SJCRH30 (cell line): ENCODE measurements around the gene SCFD1. TPM values are rescaled to one million over a fixed set of nuclear protein-coding genes. Genes with fewer than 3 reads are reported as not detected.
A peak's percentile ranks its signal among the peaks of the same experiment; 100 is the strongest.
"Not testable (repeated sequence)": the region's sequence is repeated elsewhere in the genome, so short reads cannot be mapped to it uniquely, and the experiment has no call there.

Source experiments
- DNase-seq, 2 experiments: peaks; one replicate each; pipeline ENCODE4 v3.0.0-alpha.2; 2015 to 2020
- H3K27ac ChIP-seq: fragments of 250-450 bp; sonication (Bioruptor Pico); 2 replicates; pipeline ENCODE4 v1.5.1; 2020; ENCODE audit warnings: mild to moderate bottlenecking, moderate library complexity
- H3K27me3 ChIP-seq: fragments of 250-450 bp; sonication (Bioruptor Pico); 2 replicates; pipeline ENCODE4 v1.5.1; 2020; ENCODE audit warnings: mild to moderate bottlenecking, moderate library complexity
- H3K36me3 ChIP-seq: fragments of 250-450 bp; sonication (Bioruptor Pico); 2 replicates; pipeline ENCODE4 v1.5.1; 2020; ENCODE audit warnings: mild to moderate bottlenecking, moderate library complexity
- H3K4me1 ChIP-seq: fragments of 250-450 bp; sonication (Bioruptor Pico); 2 replicates; pipeline ENCODE4 v1.5.1; 2020; ENCODE audit warnings: mild to moderate bottlenecking, moderate library complexity
- H3K4me3 ChIP-seq: fragments of 250-450 bp; sonication (Bioruptor Pico); 2 replicates; pipeline ENCODE4 v1.5.1; 2020; ENCODE audit warnings: mild to moderate bottlenecking, moderate library complexity
- H3K9me3 ChIP-seq: fragments of 250-450 bp; sonication (Bioruptor Pico); replicated peaks from 2 replicates; pipeline ENCODE4 v1.5.1; 2020; ENCODE audit warnings: mild to moderate bottlenecking, moderate library complexity
- total RNA-seq: library from RNA; depleted of rRNA; stranded (reverse); fragments of >200 nt; shearing (Covaris generic); gene quantifications from 2 replicates; pipeline ENCODE4 v1.2.3, GENCODE V29; 2014

The SCFD1 gene
- total RNA-seq, 1 experiment from 2014 or later: 112 TPM

GRCh38 chr14:30630248-30630647 is 8.1 kb downstream of the SCFD1 start:
- Histone ChIP-seq H3K27ac (no peak overlapping the region), H3K4me3 (no peak overlapping the region), H3K27me3 (no peaks in the 10 kb centered on the region), H3K4me1 (no peaks in the 10 kb centered on the region), H3K9me3 (no peaks in the 10 kb centered on the region), H3K36me3 (peaks cover 37% of the 10 kb centered on the region)
- no peak for DNase-seq

GRCh38 chr14:30632730-30633129 is 10.6 kb downstream of the SCFD1 start:
- Histone ChIP-seq H3K27ac (no peak overlapping the region), H3K4me3 (no peak overlapping the region), H3K27me3 (no peaks in the 10 kb centered on the region), H3K4me1 (no peaks in the 10 kb centered on the region), H3K9me3 (no peaks in the 10 kb centered on the region), H3K36me3 (peaks cover 47% of the 10 kb centered on the region)
- no peak for DNase-seq

- Histone ChIP-seq H3K27ac (no peak overlapping the region), H3K9me3 (no peaks in the 10 kb centered on the region), H3K27me3 (no peaks in the 10 kb centered on the region), H3K4me3 (no peak overlapping the region), H3K36me3 (peaks cover 39% of the 10 kb centered on the region), H3K4me1 (no peaks in the 10 kb centered on the region)
- no peak for DNase-seq
Observed at GRCh38 chr14:30638926-30639325, 16.8 kb downstream of the SCFD1 start.

GRCh38 chr14:30641207-30641606 is 19.1 kb downstream of the SCFD1 start:
- Histone ChIP-seq H3K4me1 (no peaks in the 10 kb centered on the region), H3K9me3 (peaks cover 4% of the 10 kb centered on the region; the same call in 1 of the 2 replicates), H3K36me3 (peaks cover 36% of the 10 kb centered on the region), H3K27me3 (no peaks in the 10 kb centered on the region), H3K4me3 (no peak overlapping the region), H3K27ac (no peak overlapping the region)
- no peak for DNase-seq

GRCh38 chr14:30644462-30644861 is 22.3 kb downstream of the SCFD1 start:
- H3K4me1 ChIP-seq, DNase-seq, H3K4me3 ChIP-seq, H3K27ac ChIP-seq, H3K27me3 ChIP-seq, H3K9me3 ChIP-seq: not testable (repeated sequence)
- H3K36me3 ChIP-seq: peaks cover 41% of the 10 kb centered on the region

GRCh38 chr14:30645600-30645999 is 23.5 kb downstream of the SCFD1 start:
- Histone ChIP-seq H3K27me3 (no peaks in the 10 kb centered on the region), H3K4me3 (no peak overlapping the region), H3K9me3 (peaks cover 4% of the 10 kb centered on the region; the same call in 1 of the 2 replicates), H3K36me3 (peaks cover 38% of the 10 kb centered on the region), H3K4me1 (no peaks in the 10 kb centered on the region), H3K27ac (no peak overlapping the region)
- no peak for DNase-seq

GRCh38 chr14:30648471-30648870 is 26.4 kb downstream of the SCFD1 start:
- Histone ChIP-seq H3K27ac (no peak overlapping the region), H3K27me3 (no peaks in the 10 kb centered on the region), H3K4me3 (no peak overlapping the region), H3K9me3 (peaks cover 4% of the 10 kb centered on the region; the same call in 1 of the 2 replicates), H3K36me3 (peaks cover 54% of the 10 kb centered on the region), H3K4me1 (no peaks in the 10 kb centered on the region)
- DNase-seq: no peak

GRCh38 chr14:30651937-30652336 is 29.8 kb downstream of the SCFD1 start:
- no peak overlapping the region for H3K4me3 ChIP-seq
- H3K36me3 ChIP-seq: peaks cover 53% of the 10 kb centered on the region
- no peak overlapping the region for H3K27ac ChIP-seq
- no peaks in the 10 kb centered on the region for H3K4me1 ChIP-seq
- no peaks in the 10 kb centered on the region for H3K9me3 ChIP-seq
- DNase-seq: no peak
- no peaks in the 10 kb centered on the region for H3K27me3 ChIP-seq

- H3K36me3 ChIP-seq: peaks cover 66% of the 10 kb centered on the region
- no peaks in the 10 kb centered on the region for H3K9me3 ChIP-seq
- no peaks in the 10 kb centered on the region for H3K27me3 ChIP-seq
- H3K27ac ChIP-seq: no peak overlapping the region
- no peaks in the 10 kb centered on the region for H3K4me1 ChIP-seq
- DNase-seq: no peak
- H3K4me3 ChIP-seq: no peak overlapping the region
Observed at GRCh38 chr14:30655124-30655523, 33.0 kb downstream of the SCFD1 start.

GRCh38 chr14:30655658-30656057 is 33.5 kb downstream of the SCFD1 start:
- no peak overlapping the region for H3K4me3 ChIP-seq
- no peak for DNase-seq
- no peaks in the 10 kb centered on the region for H3K4me1 ChIP-seq
- no peaks in the 10 kb centered on the region for H3K9me3 ChIP-seq
- peaks cover 67% of the 10 kb centered on the region for H3K36me3 ChIP-seq
- H3K27me3 ChIP-seq: no peaks in the 10 kb centered on the region
- H3K27ac ChIP-seq: no peak overlapping the region

GRCh38 chr14:30656190-30656632 is 34.1 kb downstream of the SCFD1 start:
- H3K27me3 ChIP-seq: no peaks in the 10 kb centered on the region
- H3K4me1 ChIP-seq: no peaks in the 10 kb centered on the region
- H3K4me3 ChIP-seq: no peak overlapping the region
- H3K27ac ChIP-seq: no peak overlapping the region
- peaks cover 64% of the 10 kb centered on the region for H3K36me3 ChIP-seq
- DNase-seq: peak; percentile 7 to 56
- H3K9me3 ChIP-seq: no peaks in the 10 kb centered on the region

GRCh38 chr14:30657050-30657449 is 34.9 kb downstream of the SCFD1 start:
- Histone ChIP-seq H3K27ac (no peak overlapping the region), H3K36me3 (peaks cover 62% of the 10 kb centered on the region), H3K27me3 (no peaks in the 10 kb centered on the region), H3K4me1 (no peaks in the 10 kb centered on the region), H3K9me3 (no peaks in the 10 kb centered on the region), H3K4me3 (no peak overlapping the region)
- no peak for DNase-seq

GRCh38 chr14:30657606-30658163 is 35.6 kb downstream of the SCFD1 start:
- Histone ChIP-seq H3K27me3 (no peaks in the 10 kb centered on the region), H3K4me1 (no peaks in the 10 kb centered on the region), H3K9me3 (no peaks in the 10 kb centered on the region), H3K27ac (no peak overlapping the region), H3K36me3 (peaks cover 61% of the 10 kb centered on the region), H3K4me3 (no peak overlapping the region)
- DNase-seq: no peak

GRCh38 chr14:30658645-30659044 is 36.5 kb downstream of the SCFD1 start:
- Histone ChIP-seq H3K36me3 (peaks cover 60% of the 10 kb centered on the region), H3K27me3 (no peaks in the 10 kb centered on the region), H3K4me1 (no peaks in the 10 kb centered on the region), H3K4me3 (no peak overlapping the region), H3K9me3 (no peaks in the 10 kb centered on the region), H3K27ac (no peak overlapping the region)
- DNase-seq: no peak

- Histone ChIP-seq H3K27me3 (no peaks in the 10 kb centered on the region), H3K9me3 (peaks cover 5% of the 10 kb centered on the region; the same call in 1 of the 2 replicates), H3K36me3 (peaks cover 23% of the 10 kb centered on the region), H3K4me3 (no peak overlapping the region), H3K27ac (no peak overlapping the region), H3K4me1 (no peaks in the 10 kb centered on the region)
- no peak for DNase-seq
Observed at GRCh38 chr14:30669594-30669993, 47.5 kb downstream of the SCFD1 start.

- Histone ChIP-seq H3K9me3 (no peaks in the 10 kb centered on the region), H3K4me3 (no peak overlapping the region), H3K27ac (no peak overlapping the region), H3K27me3 (no peaks in the 10 kb centered on the region), H3K36me3 (peaks cover 31% of the 10 kb centered on the region), H3K4me1 (no peaks in the 10 kb centered on the region)
- DNase-seq: no peak
Observed at GRCh38 chr14:30673071-30673470, 51.0 kb downstream of the SCFD1 start.
